T follicular helper cell (primary cell): ENCODE data around the gene PTPRN2.

Experiments
- DNase-seq: peaks from one replicate; pipeline ENCODE4 v3.0.0-alpha.2; 2020; ENCODE audit warnings: low read depth

Gene PTPRN2

GRCh38 chr7:157549612-157550299 is 1037.9 kb downstream of the PTPRN2 start:
- no peak for DNase-seq

- no peak for DNase-seq
These were observed 1038.8 kb downstream of the PTPRN2 start for GRCh38 chr7:157548691-157549303.

GRCh38 chr7:157547611-157548010 is 1040.0 kb downstream of the PTPRN2 start:
- no peak for DNase-seq

GRCh38 chr7:157547102-157547501 is 1040.5 kb downstream of the PTPRN2 start:
- no peak for DNase-seq

- no peak for DNase-seq
These were observed 1042.0 kb downstream of the PTPRN2 start for GRCh38 chr7:157545681-157546060.

GRCh38 chr7:157544980-157545680 is 1042.5 kb downstream of the PTPRN2 start:
- DNase-seq = no peak

GRCh38 chr7:157544226-157544625 is 1043.4 kb downstream of the PTPRN2 start:
- no peak for DNase-seq

- no peak for DNase-seq
These were observed 1043.8 kb downstream of the PTPRN2 start for GRCh38 chr7:157543791-157544190.

- no peak for DNase-seq
These were observed 1044.3 kb downstream of the PTPRN2 start for GRCh38 chr7:157543276-157543675.

GRCh38 chr7:157542068-157543021 is 1045.3 kb downstream of the PTPRN2 start:
- DNase-seq = no peak

GRCh38 chr7:157541295-157542067 is 1046.1 kb downstream of the PTPRN2 start:
- DNase-seq = no peak

GRCh38 chr7:157540606-157541294 is 1046.9 kb downstream of the PTPRN2 start:
- DNase-seq = no peak

GRCh38 chr7:157540020-157540419 is 1047.6 kb downstream of the PTPRN2 start:
- no peak for DNase-seq

GRCh38 chr7:157539521-157539920 is 1048.1 kb downstream of the PTPRN2 start:
- DNase-seq = no peak

- no peak for DNase-seq
These were observed 1048.9 kb downstream of the PTPRN2 start for GRCh38 chr7:157538735-157539134.

- DNase-seq = no peak
These were observed 1049.3 kb downstream of the PTPRN2 start for GRCh38 chr7:157538321-157538720.

- DNase-seq = no peak
These were observed 1050.6 kb downstream of the PTPRN2 start for GRCh38 chr7:157537056-157537455.

- DNase-seq = no peak
These were observed 1055.6 kb downstream of the PTPRN2 start for GRCh38 chr7:157532068-157532467.

GRCh38 chr7:157529768-157530560 is 1057.7 kb downstream of the PTPRN2 start:
- DNase-seq = no peak
